GM23248 (cell line): ENCODE results near the gene LRRN1.

Experiments used
- EZH2 ChIP-seq: fragments of 200-600 bp; sonication (generic); IDR thresholded peaks from 2 replicates; pipeline ENCODE4 v1.6.1; 2018; ENCODE audit warnings: antibody characterized with exemption, mild to moderate bottlenecking; ENCODE audit not compliant: insufficient read depth, poor library complexity, severe bottlenecking
- EZH2phosphoT487 ChIP-seq: fragments of 200-600 bp; sonication (generic); IDR thresholded peaks from 2 replicates; pipeline ENCODE4 v1.6.1; 2018; ENCODE audit warnings: antibody characterized with exemption, moderate library complexity, mild to moderate bottlenecking, low read depth; ENCODE audit not compliant: insufficient read depth

DNA sequence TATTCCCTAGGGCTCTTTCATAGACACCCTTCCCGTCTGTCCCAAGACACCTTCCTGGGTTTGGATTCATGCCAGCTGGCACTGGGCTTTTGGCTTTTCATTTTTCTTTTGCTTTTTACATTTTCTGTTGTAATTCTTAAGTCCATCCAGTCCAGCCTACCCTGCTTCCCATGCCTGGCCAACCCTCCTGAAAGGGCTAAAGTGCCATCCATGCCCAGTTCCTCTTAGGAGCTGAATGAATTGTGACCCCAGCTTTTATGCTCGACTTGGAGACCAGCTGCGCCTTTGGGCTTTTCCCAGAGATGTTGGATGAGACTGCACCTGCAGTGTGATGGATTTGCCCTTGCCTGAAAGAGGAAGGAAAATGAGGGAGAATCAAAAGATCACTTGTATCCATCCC, 25.8 kb downstream of the LRRN1 start:
- TF ChIP-seq EZH2 (no peak), EZH2phosphoT487 (no peak)
